H1 (cell line): ENCODE results near the gene NSFL1C. TPM values are rescaled to one million over a fixed set of nuclear protein-coding genes. Genes with fewer than 3 reads are reported as not detected.

Experiments used
- CBX5 ChIP-seq: fragments of 300-800, 300-1000 bp; sonication (generic); IDR thresholded peaks from 2 replicates; pipeline ENCODE4 v1.7.1; 2016; ENCODE audit warnings: antibody characterized with exemption, low read length, low read depth
- CBX8 ChIP-seq: fragments of 300-800, 300-1000 bp; sonication (generic); IDR thresholded peaks from 2 replicates; pipeline ENCODE4 v1.7.1; 2016; ENCODE audit warnings: low read depth, low read length, borderline replicate concordance
- CHD1 ChIP-seq: IDR thresholded peaks from 2 replicates; pipeline ENCODE4 v1.6.1; 2012; ENCODE audit warnings: low read depth, low read length, improper control_type of control experiment
- GABPA ChIP-seq: IDR thresholded peaks from 2 replicates; pipeline ENCODE4 v1.6.1; 2011; ENCODE audit warnings: mild to moderate bottlenecking, low read length, moderate library complexity, borderline replicate concordance; ENCODE audit not compliant: insufficient read depth
- KDM5A ChIP-seq: fragments of 200-600 bp; IDR thresholded peaks from 2 replicates; pipeline ENCODE4 v1.7.1; 2012; ENCODE audit warnings: mild to moderate bottlenecking, low read length, inconsistent platforms, mixed read lengths
- PHF8 ChIP-seq: fragments of 200-600 bp; sonication (generic); conservative IDR thresholded peaks from 2 replicates; pipeline ENCODE4 v1.7.1; 2012; ENCODE audit warnings: low read depth, mild to moderate bottlenecking, inconsistent platforms, low read length, moderate library complexity
- POLR2AphosphoS5 ChIP-seq: IDR thresholded peaks from 2 replicates; pipeline ENCODE4 v1.6.1; 2011; ENCODE audit warnings: low read depth, low read length
- SIRT6 ChIP-seq: IDR thresholded peaks from one replicate; pipeline ENCODE4 v1.7.1; 2012; ENCODE audit warnings: low read length, inconsistent platforms
- polyA plus RNA-seq, 7 experiments: library from polyadenylated mRNA; depleted of rRNA in 3 of 7; stranded (reverse) in 5 of 7; unstranded in 2 of 7; fragments of >200 nt in 5 of 7; fragments of 200-250 nt in 2 of 7; gene quantifications; 1 replicate in 5 of 7; 2 replicates in 1 of 7; 4 replicates in 1 of 7; pipeline versions ENCODE4 v1.2.1 to v1.2.3, GENCODE V29; 2011 to 2013; ENCODE audit warnings: missing spikeins in 2 of 7, mixed read lengths in 2 of 7
- total RNA-seq: library from RNA; stranded (reverse); fragmentation: NEBNext Ultra II Directional; extraction: Animal tissue kit (Norgen Biotek cat#: 25700); gene quantifications from 2 replicates; pipeline ENCODE4 v1.2.1, GENCODE V29; 2021
- TF ChIP-seq, protein P1 (sequence below): fragments of 300-600 bp; sonication (generic); IDR thresholded peaks from 2 replicates; pipeline ENCODE4 v1.7.1; 2012; ENCODE audit warnings: low read length, moderate library complexity, mild to moderate bottlenecking, inconsistent platforms; ENCODE audit not compliant: insufficient replicate concordance
- TF ChIP-seq, protein P2 (sequence below): IDR thresholded peaks from 2 replicates; pipeline ENCODE4 v1.6.1; 2012; ENCODE audit warnings: inconsistent platforms

NSFL1C gene
- total and polyA plus RNA-seq, 2 of the 8 experiments (the other 6 are each of a cell fraction or from before 2014, with no cell fraction given): 21.6 to 98.0 TPM

DNA sequence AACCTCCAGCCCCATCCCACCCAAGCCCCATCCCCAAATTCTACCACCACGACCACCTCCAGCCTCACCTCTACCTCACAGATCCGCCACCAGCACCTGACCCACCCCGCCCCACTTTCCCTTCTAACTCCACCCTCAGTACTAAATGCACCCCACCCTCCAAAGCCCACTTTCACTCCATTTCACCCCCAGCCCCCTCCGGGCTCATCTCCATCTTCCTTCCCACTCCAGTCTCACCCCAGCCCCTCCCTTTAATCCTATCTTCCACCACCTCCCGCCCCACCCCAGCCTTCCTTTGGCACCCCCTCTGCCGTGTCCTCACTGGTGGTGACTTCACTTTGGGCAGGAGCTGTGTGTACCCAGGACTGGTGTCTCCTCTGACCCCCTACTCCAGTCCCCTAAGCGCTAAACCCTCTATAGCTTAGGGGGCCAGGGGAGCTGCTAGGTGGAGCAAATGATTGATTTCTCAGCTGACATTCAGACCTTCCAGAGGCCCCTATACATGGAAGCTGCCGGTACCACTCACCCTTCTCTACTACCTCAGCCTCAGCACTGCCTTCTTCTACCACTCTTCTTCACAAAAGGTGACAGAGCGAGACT, 2.8 kb upstream of the NSFL1C start (continued):
- TF ChIP-seq, protein P1, sequence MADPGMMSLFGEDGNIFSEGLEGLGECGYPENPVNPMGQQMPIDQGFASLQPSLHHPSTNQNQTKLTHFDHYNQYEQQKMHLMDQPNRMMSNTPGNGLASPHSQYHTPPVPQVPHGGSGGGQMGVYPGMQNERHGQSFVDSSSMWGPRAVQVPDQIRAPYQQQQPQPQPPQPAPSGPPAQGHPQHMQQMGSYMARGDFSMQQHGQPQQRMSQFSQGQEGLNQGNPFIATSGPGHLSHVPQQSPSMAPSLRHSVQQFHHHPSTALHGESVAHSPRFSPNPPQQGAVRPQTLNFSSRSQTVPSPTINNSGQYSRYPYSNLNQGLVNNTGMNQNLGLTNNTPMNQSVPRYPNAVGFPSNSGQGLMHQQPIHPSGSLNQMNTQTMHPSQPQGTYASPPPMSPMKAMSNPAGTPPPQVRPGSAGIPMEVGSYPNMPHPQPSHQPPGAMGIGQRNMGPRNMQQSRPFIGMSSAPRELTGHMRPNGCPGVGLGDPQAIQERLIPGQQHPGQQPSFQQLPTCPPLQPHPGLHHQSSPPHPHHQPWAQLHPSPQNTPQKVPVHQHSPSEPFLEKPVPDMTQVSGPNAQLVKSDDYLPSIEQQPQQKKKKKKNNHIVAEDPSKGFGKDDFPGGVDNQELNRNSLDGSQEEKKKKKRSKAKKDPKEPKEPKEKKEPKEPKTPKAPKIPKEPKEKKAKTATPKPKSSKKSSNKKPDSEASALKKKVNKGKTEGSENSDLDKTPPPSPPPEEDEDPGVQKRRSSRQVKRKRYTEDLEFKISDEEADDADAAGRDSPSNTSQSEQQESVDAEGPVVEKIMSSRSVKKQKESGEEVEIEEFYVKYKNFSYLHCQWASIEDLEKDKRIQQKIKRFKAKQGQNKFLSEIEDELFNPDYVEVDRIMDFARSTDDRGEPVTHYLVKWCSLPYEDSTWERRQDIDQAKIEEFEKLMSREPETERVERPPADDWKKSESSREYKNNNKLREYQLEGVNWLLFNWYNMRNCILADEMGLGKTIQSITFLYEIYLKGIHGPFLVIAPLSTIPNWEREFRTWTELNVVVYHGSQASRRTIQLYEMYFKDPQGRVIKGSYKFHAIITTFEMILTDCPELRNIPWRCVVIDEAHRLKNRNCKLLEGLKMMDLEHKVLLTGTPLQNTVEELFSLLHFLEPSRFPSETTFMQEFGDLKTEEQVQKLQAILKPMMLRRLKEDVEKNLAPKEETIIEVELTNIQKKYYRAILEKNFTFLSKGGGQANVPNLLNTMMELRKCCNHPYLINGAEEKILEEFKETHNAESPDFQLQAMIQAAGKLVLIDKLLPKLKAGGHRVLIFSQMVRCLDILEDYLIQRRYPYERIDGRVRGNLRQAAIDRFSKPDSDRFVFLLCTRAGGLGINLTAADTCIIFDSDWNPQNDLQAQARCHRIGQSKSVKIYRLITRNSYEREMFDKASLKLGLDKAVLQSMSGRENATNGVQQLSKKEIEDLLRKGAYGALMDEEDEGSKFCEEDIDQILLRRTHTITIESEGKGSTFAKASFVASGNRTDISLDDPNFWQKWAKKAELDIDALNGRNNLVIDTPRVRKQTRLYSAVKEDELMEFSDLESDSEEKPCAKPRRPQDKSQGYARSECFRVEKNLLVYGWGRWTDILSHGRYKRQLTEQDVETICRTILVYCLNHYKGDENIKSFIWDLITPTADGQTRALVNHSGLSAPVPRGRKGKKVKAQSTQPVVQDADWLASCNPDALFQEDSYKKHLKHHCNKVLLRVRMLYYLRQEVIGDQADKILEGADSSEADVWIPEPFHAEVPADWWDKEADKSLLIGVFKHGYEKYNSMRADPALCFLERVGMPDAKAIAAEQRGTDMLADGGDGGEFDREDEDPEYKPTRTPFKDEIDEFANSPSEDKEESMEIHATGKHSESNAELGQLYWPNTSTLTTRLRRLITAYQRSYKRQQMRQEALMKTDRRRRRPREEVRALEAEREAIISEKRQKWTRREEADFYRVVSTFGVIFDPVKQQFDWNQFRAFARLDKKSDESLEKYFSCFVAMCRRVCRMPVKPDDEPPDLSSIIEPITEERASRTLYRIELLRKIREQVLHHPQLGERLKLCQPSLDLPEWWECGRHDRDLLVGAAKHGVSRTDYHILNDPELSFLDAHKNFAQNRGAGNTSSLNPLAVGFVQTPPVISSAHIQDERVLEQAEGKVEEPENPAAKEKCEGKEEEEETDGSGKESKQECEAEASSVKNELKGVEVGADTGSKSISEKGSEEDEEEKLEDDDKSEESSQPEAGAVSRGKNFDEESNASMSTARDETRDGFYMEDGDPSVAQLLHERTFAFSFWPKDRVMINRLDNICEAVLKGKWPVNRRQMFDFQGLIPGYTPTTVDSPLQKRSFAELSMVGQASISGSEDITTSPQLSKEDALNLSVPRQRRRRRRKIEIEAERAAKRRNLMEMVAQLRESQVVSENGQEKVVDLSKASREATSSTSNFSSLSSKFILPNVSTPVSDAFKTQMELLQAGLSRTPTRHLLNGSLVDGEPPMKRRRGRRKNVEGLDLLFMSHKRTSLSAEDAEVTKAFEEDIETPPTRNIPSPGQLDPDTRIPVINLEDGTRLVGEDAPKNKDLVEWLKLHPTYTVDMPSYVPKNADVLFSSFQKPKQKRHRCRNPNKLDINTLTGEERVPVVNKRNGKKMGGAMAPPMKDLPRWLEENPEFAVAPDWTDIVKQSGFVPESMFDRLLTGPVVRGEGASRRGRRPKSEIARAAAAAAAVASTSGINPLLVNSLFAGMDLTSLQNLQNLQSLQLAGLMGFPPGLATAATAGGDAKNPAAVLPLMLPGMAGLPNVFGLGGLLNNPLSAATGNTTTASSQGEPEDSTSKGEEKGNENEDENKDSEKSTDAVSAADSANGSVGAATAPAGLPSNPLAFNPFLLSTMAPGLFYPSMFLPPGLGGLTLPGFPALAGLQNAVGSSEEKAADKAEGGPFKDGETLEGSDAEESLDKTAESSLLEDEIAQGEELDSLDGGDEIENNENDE: no peak
- no peak for TF ChIP-seq POLR2AphosphoS5
- TF ChIP-seq CBX5: no peak
- no peak for TF ChIP-seq CBX8
- TF ChIP-seq KDM5A: no peak
- no peak for TF ChIP-seq PHF8
- TF ChIP-seq SIRT6: no peak
- no peak for TF ChIP-seq CHD1
- TF ChIP-seq, protein P2, sequence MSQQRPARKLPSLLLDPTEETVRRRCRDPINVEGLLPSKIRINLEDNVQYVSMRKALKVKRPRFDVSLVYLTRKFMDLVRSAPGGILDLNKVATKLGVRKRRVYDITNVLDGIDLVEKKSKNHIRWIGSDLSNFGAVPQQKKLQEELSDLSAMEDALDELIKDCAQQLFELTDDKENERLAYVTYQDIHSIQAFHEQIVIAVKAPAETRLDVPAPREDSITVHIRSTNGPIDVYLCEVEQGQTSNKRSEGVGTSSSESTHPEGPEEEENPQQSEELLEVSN: no peak
- no peak for TF ChIP-seq GABPA
